Adipocyte (in vitro differentiated cells): ENCODE data around the gene IYD.
"Not testable (repeated sequence)": the region's sequence is repeated elsewhere in the genome, so short reads cannot be mapped to it uniquely, and the experiment has no call there.

ENCODE experiments used
- DNase-seq: peaks from one replicate; pipeline ENCODE4 v3.0.0-alpha.2; 2015; ENCODE audit warnings: low read depth
- H3K27me3 ChIP-seq: replicated peaks from 2 replicates; pipeline ENCODE4 v1.7.0; 2013; ENCODE audit warnings: mild to moderate bottlenecking, low read length, moderate library complexity; ENCODE audit not compliant: control insufficient read depth, insufficient read depth
- H3K36me3 ChIP-seq: 2 replicates; pipeline ENCODE4 v1.7.0; 2013; ENCODE audit warnings: low read length, mild to moderate bottlenecking, moderate library complexity; ENCODE audit not compliant: control insufficient read depth, insufficient read depth, severe bottlenecking
- H3K4me1 ChIP-seq: 2 replicates; pipeline ENCODE4 v1.7.0; 2013; ENCODE audit warnings: mild to moderate bottlenecking, low read length, moderate library complexity; ENCODE audit not compliant: control insufficient read depth, insufficient read depth
- H3K4me3 ChIP-seq: 2 replicates; pipeline ENCODE4 v1.7.0; 2013; ENCODE audit warnings: mild to moderate bottlenecking, low read length, moderate library complexity
- H3K9ac ChIP-seq: 2 replicates; pipeline ENCODE4 v1.7.0; 2013; ENCODE audit warnings: mild to moderate bottlenecking, low read length, moderate library complexity
- H3K9me3 ChIP-seq: 2 replicates; pipeline ENCODE4 v1.7.0; 2013; ENCODE audit warnings: mild to moderate bottlenecking, low read length, moderate library complexity; ENCODE audit not compliant: control insufficient read depth

The IYD gene

DNA sequence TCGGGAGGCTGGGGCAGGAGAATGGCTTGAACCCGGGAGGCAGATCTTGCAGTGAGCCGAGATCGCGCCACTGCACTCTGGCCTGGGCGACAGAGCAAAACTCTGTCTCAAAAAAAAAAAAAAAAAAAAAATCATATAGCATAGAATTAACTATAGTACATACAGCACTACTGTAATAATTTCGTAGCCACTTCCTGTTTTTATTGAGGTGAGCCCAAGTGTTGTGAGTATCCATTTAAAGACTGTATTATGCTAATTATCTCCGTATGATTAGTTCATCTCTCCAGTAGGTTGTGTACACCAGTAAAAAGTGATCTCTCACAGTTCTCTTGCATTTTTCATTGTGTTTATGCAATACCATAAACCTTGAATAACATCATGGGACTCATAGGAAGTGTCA, 70.6 kb downstream of the IYD start:
- peaks cover 18% of the 10 kb centered on the region for H3K9me3 ChIP-seq
- H3K4me3 ChIP-seq = no peak overlapping the region
- H3K4me1 ChIP-seq = peaks cover 5% of the 10 kb centered on the region
- H3K27me3 ChIP-seq = peaks cover 3% of the 10 kb centered on the region
- no peak for DNase-seq
- H3K36me3 ChIP-seq = no peaks in the 10 kb centered on the region
- no peak overlapping the region for H3K9ac ChIP-seq

DNA sequence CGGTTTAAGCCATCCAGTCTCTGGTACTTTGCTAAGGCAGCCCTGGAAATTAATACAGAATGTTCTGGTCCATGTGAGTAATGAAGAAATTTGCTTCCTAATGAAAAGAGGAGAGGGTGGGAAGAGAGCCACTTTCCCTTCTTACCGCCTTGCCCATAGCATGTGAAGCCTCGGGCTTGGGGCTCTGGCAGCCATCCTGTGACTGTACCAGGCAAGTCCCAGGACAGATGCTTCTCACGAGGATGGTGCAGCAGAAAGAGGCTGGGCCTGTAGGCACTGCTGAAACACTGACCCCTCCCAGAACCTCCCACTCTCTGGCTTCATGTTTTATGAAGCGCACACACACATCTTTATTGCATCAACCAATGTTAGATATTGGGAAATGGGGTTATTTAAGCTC, 74.8 kb downstream of the IYD start:
- Histone ChIP-seq H3K27me3 (peaks cover 11% of the 10 kb centered on the region), H3K9ac (no peak overlapping the region), H3K4me3 (no peak overlapping the region), H3K36me3 (no peaks in the 10 kb centered on the region), H3K4me1 (peaks cover 5% of the 10 kb centered on the region), H3K9me3 (peaks cover 18% of the 10 kb centered on the region)
- DNase-seq = no peak

DNA sequence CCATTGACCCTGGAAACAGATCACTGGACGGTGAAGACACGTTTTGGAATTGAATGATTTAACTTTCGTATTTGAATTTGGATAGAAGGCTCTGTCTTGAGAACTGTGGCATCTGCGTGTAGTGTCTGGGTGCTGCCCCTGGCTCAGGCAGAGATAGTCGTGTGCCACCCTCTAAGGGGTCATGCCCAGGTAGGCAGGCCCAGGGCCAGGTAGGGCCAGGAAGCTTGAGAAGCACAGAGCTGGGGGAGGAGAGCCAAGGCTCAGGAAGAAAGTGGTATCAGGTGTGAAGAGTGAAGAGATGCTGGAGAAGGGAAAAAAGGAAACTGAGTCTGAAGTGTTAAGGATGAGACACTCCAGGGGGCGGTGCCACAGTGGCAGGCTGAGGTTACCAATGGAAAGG, 75.5 kb downstream of the IYD start:
- no peak for DNase-seq
- Histone ChIP-seq H3K4me3 (no peak overlapping the region), H3K36me3 (no peaks in the 10 kb centered on the region), H3K9ac (no peak overlapping the region), H3K9me3 (peaks cover 18% of the 10 kb centered on the region), H3K27me3 (peaks cover 11% of the 10 kb centered on the region), H3K4me1 (peaks cover 5% of the 10 kb centered on the region)

DNA sequence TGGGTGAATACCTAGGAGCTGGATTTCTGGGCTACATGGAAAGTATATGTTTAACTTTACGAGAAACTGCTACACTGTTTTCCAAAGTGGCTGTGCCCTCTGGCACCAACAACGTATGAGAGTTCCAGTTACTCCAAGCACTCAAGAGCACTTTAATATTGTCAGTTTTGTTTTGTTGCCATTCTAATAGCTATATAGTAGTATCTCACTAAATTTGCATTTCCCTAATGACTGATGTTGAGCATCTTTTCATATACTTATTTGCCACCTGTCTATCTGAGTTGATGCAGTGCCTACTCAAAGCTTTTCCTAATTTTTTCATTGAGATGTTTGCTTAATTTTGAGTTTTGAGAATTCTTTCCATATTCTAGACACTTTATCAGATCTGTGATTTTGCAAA, 76.7 kb downstream of the IYD start:
- Histone ChIP-seq H3K36me3 (no peaks in the 10 kb centered on the region), H3K9ac (no peak overlapping the region), H3K4me3 (no peak overlapping the region), H3K9me3 (peaks cover 6% of the 10 kb centered on the region), H3K4me1 (peaks cover 5% of the 10 kb centered on the region), H3K27me3 (peaks cover 11% of the 10 kb centered on the region)
- DNase-seq = no peak

DNA sequence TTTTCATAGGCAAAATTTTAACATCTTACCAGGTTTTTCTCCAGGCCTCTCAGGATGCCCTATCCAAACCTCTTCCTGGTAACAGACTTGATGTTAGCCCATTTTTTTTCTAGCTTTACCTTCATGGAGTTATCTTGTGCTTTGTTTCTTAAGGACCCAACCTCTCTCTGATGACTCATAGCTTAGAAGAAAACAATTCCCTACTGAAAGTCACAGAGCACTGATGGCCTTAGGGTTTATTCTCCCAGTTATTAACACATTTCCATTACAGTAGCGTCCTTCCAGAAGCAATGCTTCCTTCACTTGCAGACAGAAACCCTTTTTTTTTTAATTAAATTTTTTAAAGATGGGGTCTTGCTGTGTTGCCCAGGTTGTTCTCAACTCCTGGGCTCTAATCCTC, 79.4 kb downstream of the IYD start:
- H3K4me1 ChIP-seq = peaks cover 5% of the 10 kb centered on the region
- no peak overlapping the region for H3K9ac ChIP-seq
- peaks cover 16% of the 10 kb centered on the region for H3K27me3 ChIP-seq
- H3K36me3 ChIP-seq = no peaks in the 10 kb centered on the region
- H3K9me3 ChIP-seq = no peaks in the 10 kb centered on the region
- H3K4me3 ChIP-seq = no peak overlapping the region
- no peak for DNase-seq

- not testable (repeated sequence) for H3K4me3 ChIP-seq, DNase-seq, H3K4me1 ChIP-seq, H3K9me3 ChIP-seq, H3K9ac ChIP-seq, H3K36me3 ChIP-seq
- peaks cover 16% of the 10 kb centered on the region for H3K27me3 ChIP-seq
Observed at GRCh38 chr6:150449055-150449454, 80.2 kb downstream of the IYD start.

DNA sequence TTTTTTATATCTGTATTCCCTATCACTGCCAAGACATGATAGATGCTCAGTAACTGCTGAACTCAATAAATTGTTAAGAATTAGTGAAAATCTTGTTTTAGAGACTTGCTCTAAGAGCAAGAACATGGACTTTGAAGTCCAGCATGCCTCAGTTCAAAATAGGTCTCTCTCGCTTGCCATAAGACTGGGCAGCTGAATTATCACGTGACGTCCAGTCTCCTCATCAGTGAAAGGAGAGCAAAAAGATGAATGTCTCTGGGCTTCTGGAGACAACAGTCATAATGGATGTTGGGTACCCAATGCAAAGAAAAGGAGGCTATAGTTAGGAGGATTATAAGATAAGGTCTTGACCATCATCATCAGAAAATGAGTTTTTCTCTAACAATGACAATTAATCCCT, 82.1 kb downstream of the IYD start:
- DNase-seq = no peak
- H3K4me3 ChIP-seq = no peak overlapping the region
- H3K9ac ChIP-seq = no peak overlapping the region
- H3K4me1 ChIP-seq = no peaks in the 10 kb centered on the region
- H3K9me3 ChIP-seq = no peaks in the 10 kb centered on the region
- H3K36me3 ChIP-seq = no peaks in the 10 kb centered on the region
- peaks cover 16% of the 10 kb centered on the region for H3K27me3 ChIP-seq

GRCh38 chr6:150451807-150452427, 83.1 kb downstream of the IYD start:
- Histone ChIP-seq H3K9me3 (no peaks in the 10 kb centered on the region), H3K4me3 (no peak overlapping the region), H3K9ac (no peak overlapping the region), H3K4me1 (no peaks in the 10 kb centered on the region), H3K36me3 (no peaks in the 10 kb centered on the region), H3K27me3 (peaks cover 13% of the 10 kb centered on the region)
- no peak for DNase-seq

- Histone ChIP-seq H3K9me3 (no peaks in the 10 kb centered on the region), H3K27me3 (peaks cover 8% of the 10 kb centered on the region), H3K9ac (no peak overlapping the region), H3K4me3 (no peak overlapping the region), H3K4me1 (no peaks in the 10 kb centered on the region), H3K36me3 (no peaks in the 10 kb centered on the region)
- DNase-seq = no peak
Observed at GRCh38 chr6:150452428-150453243, 83.8 kb downstream of the IYD start.

DNA sequence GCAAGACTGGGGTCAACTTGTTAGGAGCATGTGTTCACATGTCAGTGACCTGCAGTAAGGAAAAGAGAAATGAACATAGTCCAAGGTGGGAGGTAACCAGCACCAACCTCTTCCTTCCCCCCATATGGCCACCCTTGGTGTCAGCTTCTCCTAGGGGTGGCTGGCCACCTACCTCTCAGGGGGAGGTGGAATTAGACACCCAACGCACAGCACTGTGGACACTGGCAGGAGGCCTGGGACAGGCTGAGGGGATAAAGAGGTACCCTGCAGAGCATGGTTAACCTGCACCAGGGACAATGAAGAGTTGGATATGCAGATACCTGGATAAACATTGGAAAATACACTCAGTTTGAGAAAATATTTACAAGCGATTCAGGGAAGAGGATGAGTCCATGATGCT, 84.5 kb downstream of the IYD start:
- no peaks in the 10 kb centered on the region for H3K4me1 ChIP-seq
- no peaks in the 10 kb centered on the region for H3K36me3 ChIP-seq
- H3K27me3 ChIP-seq = peaks cover 8% of the 10 kb centered on the region
- no peak overlapping the region for H3K9ac ChIP-seq
- H3K4me3 ChIP-seq = no peak overlapping the region
- DNase-seq = no peak
- no peaks in the 10 kb centered on the region for H3K9me3 ChIP-seq
